GM18873 (cell line): ENCODE results near the gene DYNLT3.
A peak's percentile ranks its signal among the peaks of the same experiment; 100 is the strongest.

ENCODE experiments used
- ATAC-seq: cut with Tn5 transposase; IDR thresholded peaks from one replicate; pipeline ENCODE4 v1.9.1; 2021; ENCODE audit warnings: mild to moderate bottlenecking, moderate library complexity, moderate number of reproducible peaks; ENCODE audit not compliant: unreplicated experiment, low FRiP score

Gene DYNLT3

GRCh38 chrX:37846141-37846540, 1.2 kb downstream of the DYNLT3 start:
- ATAC-seq: no peak

- ATAC-seq: no peak
Observed at GRCh38 chrX:37844622-37845021, 2.7 kb downstream of the DYNLT3 start.

GRCh38 chrX:37840931-37841330, 6.4 kb downstream of the DYNLT3 start:
- ATAC-seq: no peak

GRCh38 chrX:37834937-37835336, 12.4 kb downstream of the DYNLT3 start:
- no peak for ATAC-seq

- no peak for ATAC-seq
Observed at GRCh38 chrX:37830371-37830770, 17.0 kb downstream of the DYNLT3 start.

- no peak for ATAC-seq
Observed at GRCh38 chrX:37829721-37830120, 17.6 kb downstream of the DYNLT3 start.

- ATAC-seq: no peak
Observed at GRCh38 chrX:37825215-37825842, 22.0 kb downstream of the DYNLT3 start.

- ATAC-seq: no peak
Observed at GRCh38 chrX:37824491-37825214, 22.7 kb downstream of the DYNLT3 start.

GRCh38 chrX:37820646-37821045, 26.7 kb downstream of the DYNLT3 start:
- no peak for ATAC-seq

GRCh38 chrX:37818031-37818430, 29.3 kb downstream of the DYNLT3 start:
- no peak for ATAC-seq

- no peak for ATAC-seq
Observed at GRCh38 chrX:37817579-37817978, 29.8 kb downstream of the DYNLT3 start.

GRCh38 chrX:37817176-37817575, 30.2 kb downstream of the DYNLT3 start:
- ATAC-seq: no peak

GRCh38 chrX:37816766-37817165, 30.6 kb downstream of the DYNLT3 start:
- no peak for ATAC-seq

- no peak for ATAC-seq
Observed at GRCh38 chrX:37815366-37815765, 32.0 kb downstream of the DYNLT3 start.

- no peak for ATAC-seq
Observed at GRCh38 chrX:37813570-37813969, 33.8 kb downstream of the DYNLT3 start.

GRCh38 chrX:37812110-37812509, 35.3 kb downstream of the DYNLT3 start:
- no peak for ATAC-seq

GRCh38 chrX:37809970-37810369, 37.4 kb downstream of the DYNLT3 start:
- ATAC-seq: no peak

- no peak for ATAC-seq
Observed at GRCh38 chrX:37803057-37803456, 44.3 kb downstream of the DYNLT3 start.

GRCh38 chrX:37802028-37802427, 45.3 kb downstream of the DYNLT3 start:
- ATAC-seq: no peak

- no peak for ATAC-seq
Observed at GRCh38 chrX:37800717-37801116, 46.7 kb downstream of the DYNLT3 start.

- ATAC-seq: no peak
Observed at GRCh38 chrX:37799936-37800335, 47.4 kb downstream of the DYNLT3 start.

- ATAC-seq: peak; percentile 87
Observed at GRCh38 chrX:37796805-37797204, 50.6 kb downstream of the DYNLT3 start.
